ENCODE data around the gene FAM47E.

DNA sequence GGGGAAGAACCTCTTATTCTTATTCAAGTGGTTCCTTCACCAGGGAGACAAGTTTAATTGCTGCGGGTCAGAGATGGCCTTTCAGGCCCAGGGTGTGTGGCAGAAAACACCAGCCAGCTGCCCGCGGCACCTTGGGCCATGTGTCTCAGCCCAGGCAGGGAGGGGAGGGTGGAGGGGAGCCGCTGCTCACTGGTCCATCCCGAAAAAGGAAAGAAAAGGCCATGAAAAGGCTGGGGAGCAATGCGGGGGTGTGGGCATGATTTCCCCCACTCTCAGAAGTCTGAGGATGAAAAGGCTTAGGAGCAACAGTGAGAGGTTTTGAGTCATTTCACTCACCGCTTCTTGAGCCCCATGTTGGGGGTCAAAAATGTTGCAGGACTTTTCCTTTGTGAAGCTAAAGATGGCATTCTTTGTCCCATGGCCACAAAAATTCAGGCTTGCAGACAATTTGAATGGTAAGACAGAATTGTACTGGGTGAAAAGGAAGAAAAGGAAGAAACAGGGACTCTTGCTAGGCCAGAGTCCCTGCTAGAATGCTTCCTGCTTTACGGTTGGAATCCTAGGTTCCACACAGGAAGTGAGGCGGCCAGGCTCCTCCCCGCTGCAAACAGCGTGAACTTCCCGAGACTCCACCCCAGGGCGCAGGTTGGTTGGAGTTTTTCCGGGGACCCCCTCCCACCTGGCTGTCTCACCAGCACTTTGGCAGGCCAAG, 17.4 kb upstream of the FAM47E start:
- no peak for TF ChIP-seq POLR2AphosphoS5 (IDR thresholded peaks at IDR 0.05; ENCODE audit: low read depth, low read length)
- TF ChIP-seq SIN3A (IDR thresholded peaks at IDR 0.05; ENCODE audit: borderline replicate concordance, insufficient read depth, low read length), result no peak
- no peak for TF ChIP-seq TAF1 (IDR thresholded peaks at IDR 0.05; ENCODE audit: borderline replicate concordance, insufficient read depth, low read length)
- TF ChIP-seq, protein P1, sequence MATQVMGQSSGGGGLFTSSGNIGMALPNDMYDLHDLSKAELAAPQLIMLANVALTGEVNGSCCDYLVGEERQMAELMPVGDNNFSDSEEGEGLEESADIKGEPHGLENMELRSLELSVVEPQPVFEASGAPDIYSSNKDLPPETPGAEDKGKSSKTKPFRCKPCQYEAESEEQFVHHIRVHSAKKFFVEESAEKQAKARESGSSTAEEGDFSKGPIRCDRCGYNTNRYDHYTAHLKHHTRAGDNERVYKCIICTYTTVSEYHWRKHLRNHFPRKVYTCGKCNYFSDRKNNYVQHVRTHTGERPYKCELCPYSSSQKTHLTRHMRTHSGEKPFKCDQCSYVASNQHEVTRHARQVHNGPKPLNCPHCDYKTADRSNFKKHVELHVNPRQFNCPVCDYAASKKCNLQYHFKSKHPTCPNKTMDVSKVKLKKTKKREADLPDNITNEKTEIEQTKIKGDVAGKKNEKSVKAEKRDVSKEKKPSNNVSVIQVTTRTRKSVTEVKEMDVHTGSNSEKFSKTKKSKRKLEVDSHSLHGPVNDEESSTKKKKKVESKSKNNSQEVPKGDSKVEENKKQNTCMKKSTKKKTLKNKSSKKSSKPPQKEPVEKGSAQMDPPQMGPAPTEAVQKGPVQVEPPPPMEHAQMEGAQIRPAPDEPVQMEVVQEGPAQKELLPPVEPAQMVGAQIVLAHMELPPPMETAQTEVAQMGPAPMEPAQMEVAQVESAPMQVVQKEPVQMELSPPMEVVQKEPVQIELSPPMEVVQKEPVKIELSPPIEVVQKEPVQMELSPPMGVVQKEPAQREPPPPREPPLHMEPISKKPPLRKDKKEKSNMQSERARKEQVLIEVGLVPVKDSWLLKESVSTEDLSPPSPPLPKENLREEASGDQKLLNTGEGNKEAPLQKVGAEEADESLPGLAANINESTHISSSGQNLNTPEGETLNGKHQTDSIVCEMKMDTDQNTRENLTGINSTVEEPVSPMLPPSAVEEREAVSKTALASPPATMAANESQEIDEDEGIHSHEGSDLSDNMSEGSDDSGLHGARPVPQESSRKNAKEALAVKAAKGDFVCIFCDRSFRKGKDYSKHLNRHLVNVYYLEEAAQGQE (IDR thresholded peaks at IDR 0.05; ENCODE audit: insufficient read depth in 1 of 2, low read depth in 2 of 2, low read length in 2 of 2), result no peak
